Peyer's patch (tissue), 4 donors: ENCODE data around the gene ANP32B.

Experiments
- POLR2A ChIP-seq, 2 donors: fragments of 450-650 bp; IDR thresholded peaks; one replicate each; pipeline ENCODE4 v1.5.1; 2017; ENCODE audit warnings: antibody characterized with exemption in 2 of 2, mild to moderate bottlenecking in 2 of 2, moderate library complexity in 2 of 2
- TF ChIP-seq, protein P1 (sequence below), 6 experiments: fragments of 450-650 bp in 4 of 6; fragments of 200-600 bp in 2 of 6; sonication (generic) in 1 of 6; IDR thresholded peaks; one replicate each; pipeline ENCODE4 v1.5.1; 2017 to 2019; ENCODE audit warnings: antibody characterized with exemption in 6 of 6, mild to moderate bottlenecking in 3 of 6, moderate library complexity in 1 of 6

DNA sequence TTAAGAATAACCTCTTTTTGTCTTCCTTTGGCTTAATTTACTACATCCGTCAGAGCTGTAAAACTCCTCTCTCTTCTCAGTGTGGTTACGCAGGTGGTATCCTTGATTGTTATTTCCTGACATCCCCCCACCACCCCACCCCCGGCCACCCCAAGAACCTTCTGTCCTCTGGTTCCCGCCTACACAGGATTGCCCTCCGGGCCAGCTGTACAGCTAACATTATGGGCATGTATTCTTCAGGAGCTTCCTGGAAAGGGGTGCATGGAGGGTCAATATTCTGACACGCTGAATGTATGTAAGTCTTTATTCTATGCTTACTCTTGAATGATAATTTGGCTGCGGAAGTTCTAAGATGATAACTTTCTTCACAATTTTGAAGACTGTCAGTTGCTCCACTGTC lies 13.0 kb upstream of the ANP32B start:
- TF ChIP-seq, protein P1, sequence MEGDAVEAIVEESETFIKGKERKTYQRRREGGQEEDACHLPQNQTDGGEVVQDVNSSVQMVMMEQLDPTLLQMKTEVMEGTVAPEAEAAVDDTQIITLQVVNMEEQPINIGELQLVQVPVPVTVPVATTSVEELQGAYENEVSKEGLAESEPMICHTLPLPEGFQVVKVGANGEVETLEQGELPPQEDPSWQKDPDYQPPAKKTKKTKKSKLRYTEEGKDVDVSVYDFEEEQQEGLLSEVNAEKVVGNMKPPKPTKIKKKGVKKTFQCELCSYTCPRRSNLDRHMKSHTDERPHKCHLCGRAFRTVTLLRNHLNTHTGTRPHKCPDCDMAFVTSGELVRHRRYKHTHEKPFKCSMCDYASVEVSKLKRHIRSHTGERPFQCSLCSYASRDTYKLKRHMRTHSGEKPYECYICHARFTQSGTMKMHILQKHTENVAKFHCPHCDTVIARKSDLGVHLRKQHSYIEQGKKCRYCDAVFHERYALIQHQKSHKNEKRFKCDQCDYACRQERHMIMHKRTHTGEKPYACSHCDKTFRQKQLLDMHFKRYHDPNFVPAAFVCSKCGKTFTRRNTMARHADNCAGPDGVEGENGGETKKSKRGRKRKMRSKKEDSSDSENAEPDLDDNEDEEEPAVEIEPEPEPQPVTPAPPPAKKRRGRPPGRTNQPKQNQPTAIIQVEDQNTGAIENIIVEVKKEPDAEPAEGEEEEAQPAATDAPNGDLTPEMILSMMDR (IDR thresholded peaks at IDR 0.05), result no peak
- TF ChIP-seq POLR2A (IDR thresholded peaks at IDR 0.05), result no peak
